ENCODE results near the gene FTO.

- TF ChIP-seq, protein P1, sequence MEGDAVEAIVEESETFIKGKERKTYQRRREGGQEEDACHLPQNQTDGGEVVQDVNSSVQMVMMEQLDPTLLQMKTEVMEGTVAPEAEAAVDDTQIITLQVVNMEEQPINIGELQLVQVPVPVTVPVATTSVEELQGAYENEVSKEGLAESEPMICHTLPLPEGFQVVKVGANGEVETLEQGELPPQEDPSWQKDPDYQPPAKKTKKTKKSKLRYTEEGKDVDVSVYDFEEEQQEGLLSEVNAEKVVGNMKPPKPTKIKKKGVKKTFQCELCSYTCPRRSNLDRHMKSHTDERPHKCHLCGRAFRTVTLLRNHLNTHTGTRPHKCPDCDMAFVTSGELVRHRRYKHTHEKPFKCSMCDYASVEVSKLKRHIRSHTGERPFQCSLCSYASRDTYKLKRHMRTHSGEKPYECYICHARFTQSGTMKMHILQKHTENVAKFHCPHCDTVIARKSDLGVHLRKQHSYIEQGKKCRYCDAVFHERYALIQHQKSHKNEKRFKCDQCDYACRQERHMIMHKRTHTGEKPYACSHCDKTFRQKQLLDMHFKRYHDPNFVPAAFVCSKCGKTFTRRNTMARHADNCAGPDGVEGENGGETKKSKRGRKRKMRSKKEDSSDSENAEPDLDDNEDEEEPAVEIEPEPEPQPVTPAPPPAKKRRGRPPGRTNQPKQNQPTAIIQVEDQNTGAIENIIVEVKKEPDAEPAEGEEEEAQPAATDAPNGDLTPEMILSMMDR (IDR thresholded peaks at IDR 0.05), result no peak
- TF ChIP-seq POLR2A (IDR thresholded peaks at IDR 0.05), result no peak
These were observed 348.3 kb downstream of the FTO start for GRCh38 chr16:54052271-54052670.

Data from prostate gland (tissue), 2 donors.